Spleen (tissue), 11 donors: Measurements from ENCODE around the gene LONRF3. TPM values are rescaled to one million over a fixed set of nuclear protein-coding genes. Genes with fewer than 3 reads are reported as not detected.
"Not testable (repeated sequence)": the region's sequence is repeated elsewhere in the genome, so short reads cannot be mapped to it uniquely, and the experiment has no call there.

Experiments used
- DNase-seq: peaks from one replicate; pipeline ENCODE4 v3.0.0-alpha.2; 2020
- H3K27ac ChIP-seq, 8 donors: fragments of 200-600 bp; sonication (generic) in 7 of 8; 1 replicate in 4 of 8; 2 replicates in 4 of 8; pipeline versions ENCODE4 v1.5.0 to v1.8.0; 2016 to 2021; ENCODE audit warnings: inconsistent platforms in 4 of 8, mild to moderate bottlenecking in 4 of 8, moderate library complexity in 1 of 8
- H3K27me3 ChIP-seq, 7 donors: fragments of 200-600 bp; sonication (generic) in 6 of 7; replicated peaks in 1 of 7; 1 replicate in 4 of 7; 2 replicates in 3 of 7; pipeline versions ENCODE4 v1.5.0 to v1.8.0; 2016 to 2021; ENCODE audit warnings: inconsistent platforms in 3 of 7, mild to moderate bottlenecking in 1 of 7
- H3K36me3 ChIP-seq, 6 donors: fragments of 200-600 bp; sonication (generic) in 5 of 6; 1 replicate in 4 of 6; 2 replicates in 2 of 6; pipeline versions ENCODE4 v1.5.0 to v1.8.0; 2016 to 2021; ENCODE audit warnings: inconsistent platforms in 2 of 6
- H3K4me1 ChIP-seq, 6 donors: fragments of 200-600 bp; sonication (generic) in 5 of 6; 1 replicate in 3 of 6; 2 replicates in 3 of 6; pipeline versions ENCODE4 v1.5.0 to v1.8.0; 2016 to 2021; ENCODE audit warnings: inconsistent platforms in 3 of 6
- H3K4me3 ChIP-seq, 8 donors: fragments of 200-600 bp; sonication (generic) in 7 of 8; 1 replicate in 4 of 8; 2 replicates in 4 of 8; pipeline versions ENCODE4 v1.5.0 to v1.8.0; 2016 to 2021; ENCODE audit warnings: inconsistent platforms in 4 of 8, mild to moderate bottlenecking in 4 of 8, moderate library complexity in 2 of 8
- H3K9me3 ChIP-seq, 8 donors: fragments of 200-600 bp; sonication (generic) in 7 of 8; 1 replicate in 4 of 8; 2 replicates in 4 of 8; pipeline versions ENCODE4 v1.5.0 to v1.8.0; 2016 to 2021; ENCODE audit warnings: inconsistent platforms in 4 of 8
- POLR2A ChIP-seq, 3 donors: fragments of 450-650 bp; IDR thresholded peaks; one replicate each; pipeline ENCODE4 v1.5.1; 2017; ENCODE audit warnings: antibody characterized with exemption in 3 of 3, mild to moderate bottlenecking in 1 of 3
- POLR2AphosphoS5 ChIP-seq, 3 donors: sonication (generic); formaldehyde crosslinking; IDR thresholded peaks; one replicate each; pipeline ENCODE4 v1.5.1; 2017; ENCODE audit warnings: antibody characterized with exemption in 3 of 3
- WGBS, 5 donors: extraction: QIAGEN DNeasy Blood & Tissue Kit in 3 of 5; methylation state at CpG; one replicate each; pipeline versions ENCODE4 v1.1.5 to v1.1.7; 2013 to 2018; 5-methylcytosine and 5-hydroxymethylcytosine counted together
- intact Hi-C: fragments of 100-400 bp; cut with DNase I; formaldehyde crosslinking; loops from one replicate; pipeline ENCODE4 v1.15.0; 2023; ENCODE audit warnings: low total_unique reads
- polyA plus RNA-seq, 3 donors: library from polyadenylated mRNA; stranded (reverse); fragments of 200-250 nt; gene quantifications; one replicate each; pipeline ENCODE4 v1.2.1, GENCODE V29; 2013
- total RNA-seq, 7 donors: library from RNA; depleted of rRNA in 3 of 7; stranded (reverse); fragments of >200 nt in 3 of 7; fragmentation: NEBNext Ultra II Directional in 4 of 7; extraction: Animal tissue kit (Norgen Biotek cat#: 25700) in 4 of 7; gene quantifications; one replicate each; pipeline versions ENCODE4 v1.1.0 to v1.2.1, GENCODE V29; 2016 to 2021
- TF ChIP-seq, protein P1 (sequence below), 11 experiments: fragments of 200-600 bp in 7 of 11; fragments of 450-650 bp in 4 of 11; sonication (generic) in 4 of 11; IDR thresholded peaks in 8 of 11; conservative IDR thresholded peaks in 3 of 11; 1 replicate in 7 of 11; 2 replicates in 4 of 11; pipeline versions ENCODE4 v1.4.0 to v1.8.0; 2016 to 2021; ENCODE audit warnings: antibody characterized with exemption in 11 of 11, inconsistent platforms in 4 of 11, mild to moderate bottlenecking in 1 of 11
- donor health status: healthy with polysubstance abuse.
- donor health status: DM: no; HTN: no; CAD: no; lungs with moderate emphysema.
- donor health status: DM: no; HTN: no; CAD: no.
- donor health status: Bipolar disorder and iron deficiency.
- donor health status: healthy.
- donor health status: DM: no; HTN: no; CAD: no.
- donor health status: DM: yes; HTN: yes; CAD: no.

Gene LONRF3
- total and polyA plus RNA-seq, 10 donors: 0.11 to 4.3 (median 2.1) TPM

DNA sequence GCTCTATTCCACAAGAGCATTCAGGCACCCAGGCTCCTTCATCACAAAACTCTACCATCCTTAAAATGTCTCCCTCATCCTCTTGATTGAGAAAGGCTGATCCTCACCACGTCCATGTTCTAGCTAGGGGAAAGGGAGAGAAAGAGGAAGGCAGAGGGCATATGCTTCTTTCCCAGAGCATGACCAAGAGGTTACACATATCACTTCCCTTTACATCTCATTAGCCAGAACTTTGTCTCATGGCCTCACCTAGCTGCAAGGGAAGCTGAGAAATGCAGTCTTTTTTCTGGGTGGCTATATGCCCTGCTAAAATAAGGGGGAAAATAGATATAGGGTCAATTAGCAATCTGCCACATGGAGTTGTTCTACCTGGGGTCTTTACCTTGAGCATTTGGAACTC, 42.7 kb downstream of the LONRF3 start:
- peaks cover 0 to 22% (median 0%) of the 10 kb centered on the region in 6 donors for H3K36me3 ChIP-seq
- WGBS, 5 donors: 35 to 86% (median 62%) methylated on average over 1 of the region's 1 CpG
- H3K27me3 ChIP-seq: no peaks in the 10 kb centered on the region
- TF ChIP-seq POLR2AphosphoS5 (IDR thresholded peaks at IDR 0.05): no peak
- TF ChIP-seq POLR2A (IDR thresholded peaks at IDR 0.05): no peak
- TF ChIP-seq, protein P1, sequence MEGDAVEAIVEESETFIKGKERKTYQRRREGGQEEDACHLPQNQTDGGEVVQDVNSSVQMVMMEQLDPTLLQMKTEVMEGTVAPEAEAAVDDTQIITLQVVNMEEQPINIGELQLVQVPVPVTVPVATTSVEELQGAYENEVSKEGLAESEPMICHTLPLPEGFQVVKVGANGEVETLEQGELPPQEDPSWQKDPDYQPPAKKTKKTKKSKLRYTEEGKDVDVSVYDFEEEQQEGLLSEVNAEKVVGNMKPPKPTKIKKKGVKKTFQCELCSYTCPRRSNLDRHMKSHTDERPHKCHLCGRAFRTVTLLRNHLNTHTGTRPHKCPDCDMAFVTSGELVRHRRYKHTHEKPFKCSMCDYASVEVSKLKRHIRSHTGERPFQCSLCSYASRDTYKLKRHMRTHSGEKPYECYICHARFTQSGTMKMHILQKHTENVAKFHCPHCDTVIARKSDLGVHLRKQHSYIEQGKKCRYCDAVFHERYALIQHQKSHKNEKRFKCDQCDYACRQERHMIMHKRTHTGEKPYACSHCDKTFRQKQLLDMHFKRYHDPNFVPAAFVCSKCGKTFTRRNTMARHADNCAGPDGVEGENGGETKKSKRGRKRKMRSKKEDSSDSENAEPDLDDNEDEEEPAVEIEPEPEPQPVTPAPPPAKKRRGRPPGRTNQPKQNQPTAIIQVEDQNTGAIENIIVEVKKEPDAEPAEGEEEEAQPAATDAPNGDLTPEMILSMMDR (IDR thresholded peaks at IDR 0.05 in 8 of 11, conservative IDR thresholded peaks at IDR 0.05 in 3 of 11): no peak
- DNase-seq: no peak
- no peak overlapping the region for H3K4me3 ChIP-seq
- intact Hi-C loops: no loop called here
- H3K9me3 ChIP-seq: peaks cover 0 to 12% (median 5%) of the 10 kb centered on the region in 8 donors
- no peak overlapping the region for H3K27ac ChIP-seq
- peaks cover 0 to 12% (median 7%) of the 10 kb centered on the region in 6 donors for H3K4me1 ChIP-seq

DNA sequence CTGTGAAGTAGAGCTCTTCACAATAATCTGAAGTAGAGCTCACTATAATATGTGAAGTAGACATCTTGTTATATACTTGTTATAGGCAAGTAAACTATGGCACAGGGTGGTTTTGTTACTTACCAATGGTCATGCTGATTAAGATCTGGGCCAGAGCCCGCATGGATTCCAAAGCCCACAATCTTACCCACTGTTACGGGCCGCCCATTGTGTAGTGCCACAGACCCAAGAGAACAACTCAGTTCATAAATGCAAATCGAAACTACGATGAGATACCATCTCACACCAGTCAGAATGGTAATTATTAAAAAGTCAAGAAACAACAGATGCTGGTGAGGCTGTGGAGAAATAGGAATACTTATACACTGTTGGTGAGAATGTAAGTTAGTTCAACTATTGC, 51.5 kb downstream of the LONRF3 start:
- 89 to 99% (median 93%) methylated on average over 5 of the region's 5 CpGs for WGBS, 5 donors
- H3K27me3 ChIP-seq: peaks cover 0 to 10% (median 0%) of the 10 kb centered on the region in 7 donors
- TF ChIP-seq POLR2AphosphoS5 (IDR thresholded peaks at IDR 0.05) (no peak), POLR2A (IDR thresholded peaks at IDR 0.05) (no peak)
- TF ChIP-seq, protein P1 (IDR thresholded peaks at IDR 0.05 in 8 of 11, conservative IDR thresholded peaks at IDR 0.05 in 3 of 11): no peak
- H3K9me3 ChIP-seq: peaks cover 0 to 3% (median 0%) of the 10 kb centered on the region in 8 donors
- no peaks in the 10 kb centered on the region for H3K4me1 ChIP-seq
- H3K27ac ChIP-seq: no peak overlapping the region
- H3K36me3 ChIP-seq: no peaks in the 10 kb centered on the region
- DNase-seq: no peak
- intact Hi-C loops: no loop called here
- no peak overlapping the region for H3K4me3 ChIP-seq

DNA sequence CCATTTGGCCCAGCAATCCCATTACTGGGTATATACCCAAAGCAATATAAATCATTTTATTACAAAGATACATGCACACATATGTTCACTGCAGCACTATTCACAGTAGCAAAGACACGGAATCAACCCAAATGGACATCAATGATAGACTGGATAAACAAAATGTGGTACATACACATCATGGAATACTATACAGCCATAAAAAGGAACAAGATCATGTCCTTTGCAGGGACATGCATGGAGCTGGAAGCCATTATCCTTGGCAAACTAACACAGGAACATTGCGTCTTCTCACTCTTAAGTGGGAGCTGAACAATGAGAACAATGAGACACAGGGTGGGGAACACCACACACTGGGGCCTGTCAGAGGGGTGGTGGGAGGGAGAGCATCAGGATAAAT, 51.9 kb downstream of the LONRF3 start:
- H3K27ac ChIP-seq, intact Hi-C loops, H3K36me3 ChIP-seq, H3K4me1 ChIP-seq, H3K4me3 ChIP-seq, H3K9me3 ChIP-seq, DNase-seq: not testable (repeated sequence)
- 73 to 97% (median 91%) methylated on average over 2 of the region's 2 CpGs for WGBS, 5 donors
- H3K27me3 ChIP-seq: peaks cover 0 to 10% (median 0%) of the 10 kb centered on the region in 7 donors

DNA sequence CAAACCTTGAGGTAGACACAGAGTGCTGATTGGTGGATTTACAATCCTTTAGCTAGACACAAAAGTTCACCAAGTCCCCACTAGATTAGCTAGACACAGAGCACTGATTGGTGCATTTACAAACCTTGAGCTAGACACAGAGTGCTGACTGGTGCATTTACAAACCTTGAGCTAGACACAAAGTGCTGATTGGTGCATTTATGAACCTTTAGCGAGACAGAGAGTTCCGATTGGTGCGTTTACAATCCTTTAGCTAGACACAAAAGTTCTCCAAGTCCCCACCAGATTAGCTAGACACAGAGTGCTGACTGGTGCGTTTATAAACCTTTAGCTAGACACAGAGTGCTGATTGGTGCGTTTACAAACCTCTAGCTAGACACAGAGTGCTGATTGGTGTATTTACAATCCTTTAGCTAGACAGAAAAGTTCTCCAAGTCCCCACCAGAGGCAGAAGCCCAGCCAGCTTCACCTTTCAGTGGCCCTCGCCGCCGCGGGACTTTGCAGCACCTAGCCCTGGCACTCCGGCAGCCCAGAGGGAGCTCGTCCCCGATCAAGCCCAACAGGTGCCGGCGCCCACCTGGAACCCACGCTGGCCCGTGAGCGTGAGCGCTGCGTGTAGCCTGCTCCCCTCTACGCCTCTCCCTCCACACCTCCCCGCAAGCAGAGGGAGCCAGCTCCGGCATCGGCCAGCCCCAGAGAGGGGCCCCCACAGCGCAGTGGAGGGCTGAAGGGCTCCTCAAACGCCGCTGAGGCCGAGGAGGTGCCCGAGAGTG, 53.7 kb downstream of the LONRF3 start:
- H3K4me3 ChIP-seq, H3K4me1 ChIP-seq, intact Hi-C loops, H3K27ac ChIP-seq, H3K9me3 ChIP-seq, DNase-seq, H3K36me3 ChIP-seq: not testable (repeated sequence)
- WGBS, 5 donors: 86 to 99% (median 94%) methylated on average over 16 to 28 of the region's 28 CpGs
- H3K27me3 ChIP-seq: peaks cover 0 to 10% (median 0%) of the 10 kb centered on the region in 7 donors

DNA sequence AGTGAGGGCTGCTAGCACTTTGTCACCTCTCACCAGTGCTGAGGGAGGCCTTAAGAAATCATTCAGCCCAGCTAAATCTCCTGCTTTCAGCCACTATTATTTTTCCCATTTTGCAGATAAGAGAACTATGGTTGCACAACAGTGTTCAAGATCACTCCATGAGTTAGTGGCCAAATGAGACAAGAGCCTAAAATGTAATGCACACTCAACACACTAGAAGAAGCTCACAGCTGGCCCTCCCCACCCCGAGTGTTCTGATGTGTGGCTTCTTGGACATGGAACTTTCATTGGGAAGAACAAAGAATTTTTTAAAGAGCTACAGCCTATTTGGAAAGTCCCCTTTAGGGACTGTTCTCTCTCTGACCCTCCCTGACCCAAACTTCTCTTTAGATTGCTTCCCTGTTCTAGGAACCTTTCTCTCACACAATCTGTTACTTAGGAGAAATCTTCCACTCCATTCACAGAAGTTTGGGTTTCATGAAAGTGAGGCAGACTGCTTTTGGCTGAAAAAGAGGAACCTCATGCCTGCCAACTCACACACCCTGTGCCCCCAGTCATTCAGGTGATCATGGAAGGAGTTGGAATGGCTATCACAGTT, 54.4 kb downstream of the LONRF3 start:
- DNase-seq: no peak
- Histone ChIP-seq H3K27ac (no peak overlapping the region), H3K9me3 (peaks cover 0 to 8% (median 1%) of the 10 kb centered on the region in 8 donors), H3K36me3 (no peaks in the 10 kb centered on the region), H3K4me1 (no peaks in the 10 kb centered on the region), H3K27me3 (peaks cover 0 to 10% (median 0%) of the 10 kb centered on the region in 7 donors), H3K4me3 (no peak overlapping the region)
- TF ChIP-seq POLR2A (IDR thresholded peaks at IDR 0.05): no peak
- TF ChIP-seq POLR2AphosphoS5 (IDR thresholded peaks at IDR 0.05): no peak
- TF ChIP-seq, protein P1 (IDR thresholded peaks at IDR 0.05 in 8 of 11, conservative IDR thresholded peaks at IDR 0.05 in 3 of 11): no peak
- intact Hi-C loops: no loop called here
- 56 to 79% (median 57%) methylated on average over 1 of the region's 1 CpG for WGBS, 5 donors

DNA sequence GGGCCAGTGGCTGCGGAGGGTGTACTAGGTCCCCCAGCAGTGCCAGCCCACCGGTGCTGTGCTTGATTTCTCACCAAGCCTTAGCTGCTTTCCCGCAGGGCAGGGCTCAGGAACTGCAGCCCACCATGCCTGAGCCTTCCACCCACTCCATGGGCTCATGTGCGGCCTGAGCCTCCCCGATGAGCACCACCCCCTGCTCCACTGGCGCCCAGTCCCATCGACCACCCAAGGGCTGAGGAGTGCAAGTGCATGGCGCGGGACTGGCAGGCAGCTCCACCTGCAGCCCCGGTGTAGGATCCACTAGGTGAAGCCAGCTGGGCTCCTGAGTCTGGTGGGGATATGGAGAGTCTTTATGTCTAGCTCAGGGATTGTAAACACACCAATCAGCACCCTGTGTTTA, 55.2 kb downstream of the LONRF3 start:
- WGBS, 5 donors: 92 to 100% (median 95%) methylated on average over 2 to 10 of the region's 10 CpGs
- H3K27ac ChIP-seq, H3K36me3 ChIP-seq, intact Hi-C loops, H3K4me3 ChIP-seq, H3K27me3 ChIP-seq, H3K4me1 ChIP-seq, DNase-seq: not testable (repeated sequence)
- peaks cover 0 to 16% (median 7%) of the 10 kb centered on the region in 8 donors for H3K9me3 ChIP-seq
